PFSK-1 (cell line): ENCODE measurements around the gene CDK16.

Experiments
- POLR2AphosphoS5 ChIP-seq: IDR thresholded peaks from 2 replicates; pipeline ENCODE4 v1.6.1; 2012; ENCODE audit warnings: low read depth, mild to moderate bottlenecking, control low read depth, low read length, moderate library complexity
- TF ChIP-seq, protein P1 (sequence below), 2 experiments: IDR thresholded peaks; 2 replicates each; pipeline versions ENCODE4 v1.6.1 to v1.8.0; 2011 to 2012; ENCODE audit warnings: low read depth in 2 of 2, low read length in 2 of 2, control low read depth in 1 of 2, inconsistent platforms in 1 of 2, mild to moderate bottlenecking in 1 of 2, moderate library complexity in 1 of 2; ENCODE audit not compliant: insufficient read depth in 1 of 2

DNA sequence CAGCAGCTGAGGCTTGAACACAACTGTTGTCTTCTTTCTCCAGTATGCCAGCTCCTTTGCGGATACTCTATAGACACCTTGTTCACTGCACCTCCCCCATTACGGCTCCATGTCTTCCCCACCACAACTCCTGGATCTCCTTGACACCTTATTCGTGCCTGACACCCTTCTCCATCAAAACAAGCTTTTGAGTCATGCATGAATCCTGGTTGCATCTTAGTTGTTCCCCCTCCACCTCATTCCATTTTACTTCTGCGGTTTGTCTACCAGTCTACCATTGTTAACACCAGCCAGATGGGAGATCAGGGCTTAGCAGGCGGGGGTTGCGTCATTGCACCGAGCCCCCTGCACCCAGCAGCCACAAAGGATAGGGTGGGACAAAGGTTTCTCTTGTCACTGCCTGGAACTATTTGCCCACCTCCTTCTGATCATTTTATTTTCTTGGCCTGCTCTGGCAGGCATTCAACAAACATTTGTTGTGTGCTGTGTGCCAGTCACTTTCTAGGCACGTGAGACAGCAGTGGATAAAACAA, 2.0 kb upstream of the CDK16 start:
- TF ChIP-seq, protein P1, sequence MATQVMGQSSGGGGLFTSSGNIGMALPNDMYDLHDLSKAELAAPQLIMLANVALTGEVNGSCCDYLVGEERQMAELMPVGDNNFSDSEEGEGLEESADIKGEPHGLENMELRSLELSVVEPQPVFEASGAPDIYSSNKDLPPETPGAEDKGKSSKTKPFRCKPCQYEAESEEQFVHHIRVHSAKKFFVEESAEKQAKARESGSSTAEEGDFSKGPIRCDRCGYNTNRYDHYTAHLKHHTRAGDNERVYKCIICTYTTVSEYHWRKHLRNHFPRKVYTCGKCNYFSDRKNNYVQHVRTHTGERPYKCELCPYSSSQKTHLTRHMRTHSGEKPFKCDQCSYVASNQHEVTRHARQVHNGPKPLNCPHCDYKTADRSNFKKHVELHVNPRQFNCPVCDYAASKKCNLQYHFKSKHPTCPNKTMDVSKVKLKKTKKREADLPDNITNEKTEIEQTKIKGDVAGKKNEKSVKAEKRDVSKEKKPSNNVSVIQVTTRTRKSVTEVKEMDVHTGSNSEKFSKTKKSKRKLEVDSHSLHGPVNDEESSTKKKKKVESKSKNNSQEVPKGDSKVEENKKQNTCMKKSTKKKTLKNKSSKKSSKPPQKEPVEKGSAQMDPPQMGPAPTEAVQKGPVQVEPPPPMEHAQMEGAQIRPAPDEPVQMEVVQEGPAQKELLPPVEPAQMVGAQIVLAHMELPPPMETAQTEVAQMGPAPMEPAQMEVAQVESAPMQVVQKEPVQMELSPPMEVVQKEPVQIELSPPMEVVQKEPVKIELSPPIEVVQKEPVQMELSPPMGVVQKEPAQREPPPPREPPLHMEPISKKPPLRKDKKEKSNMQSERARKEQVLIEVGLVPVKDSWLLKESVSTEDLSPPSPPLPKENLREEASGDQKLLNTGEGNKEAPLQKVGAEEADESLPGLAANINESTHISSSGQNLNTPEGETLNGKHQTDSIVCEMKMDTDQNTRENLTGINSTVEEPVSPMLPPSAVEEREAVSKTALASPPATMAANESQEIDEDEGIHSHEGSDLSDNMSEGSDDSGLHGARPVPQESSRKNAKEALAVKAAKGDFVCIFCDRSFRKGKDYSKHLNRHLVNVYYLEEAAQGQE (IDR thresholded peaks at IDR 0.05; ENCODE audit: insufficient read depth in 1 of 2, low read depth in 2 of 2, low read length in 2 of 2), result no peak
- TF ChIP-seq POLR2AphosphoS5, result no peak
